ENCODE measurements around the gene SMIM5.

The SMIM5 gene

GRCh38 chr17:75642182-75642783 lies 9.0 kb downstream of the SMIM5 start:
- DNase-seq = no peak

GRCh38 chr17:75642784-75643642 lies 9.8 kb downstream of the SMIM5 start:
- no peak for DNase-seq

- no peak for DNase-seq
Observed at GRCh38 chr17:75643643-75644017, 10.4 kb downstream of the SMIM5 start.

- DNase-seq = no peak
Observed at GRCh38 chr17:75645501-75645888, 12.3 kb downstream of the SMIM5 start.

GRCh38 chr17:75645889-75646637 lies 12.8 kb downstream of the SMIM5 start:
- no peak for DNase-seq

- no peak for DNase-seq
Observed at GRCh38 chr17:75646638-75646992, 13.4 kb downstream of the SMIM5 start.

GRCh38 chr17:75647061-75647460 lies 13.8 kb downstream of the SMIM5 start:
- no peak for DNase-seq

GRCh38 chr17:75647921-75648320 lies 14.7 kb downstream of the SMIM5 start:
- no peak for DNase-seq

- DNase-seq = no peak
Observed at GRCh38 chr17:75649687-75650086, 16.5 kb downstream of the SMIM5 start.

GRCh38 chr17:75650874-75651273 lies 17.6 kb downstream of the SMIM5 start:
- no peak for DNase-seq

GRCh38 chr17:75652341-75652740 lies 19.1 kb downstream of the SMIM5 start:
- no peak for DNase-seq

- DNase-seq = peak; percentile 27
Observed at GRCh38 chr17:75652934-75653549, 19.8 kb downstream of the SMIM5 start.

GRCh38 chr17:75654176-75654575 lies 20.9 kb downstream of the SMIM5 start:
- DNase-seq = no peak

- no peak for DNase-seq
Observed at GRCh38 chr17:75658237-75658636, 25.0 kb downstream of the SMIM5 start.

- no peak for DNase-seq
Observed at GRCh38 chr17:75661531-75661930, 28.3 kb downstream of the SMIM5 start.

- no peak for DNase-seq
Observed at GRCh38 chr17:75662511-75662910, 29.3 kb downstream of the SMIM5 start.

GRCh38 chr17:75664099-75664549 lies 30.9 kb downstream of the SMIM5 start:
- no peak for DNase-seq

- DNase-seq = no peak
Observed at GRCh38 chr17:75665981-75666380, 32.7 kb downstream of the SMIM5 start.

- peak; percentile 98 for DNase-seq
Observed at GRCh38 chr17:75666959-75667790, 33.9 kb downstream of the SMIM5 start, which contains the start of the genes RECQL5 and SAP30BP. Gene RECQL5 (minus strand): TSS chr17:75667154. CDS start chr17:75666557, 597 bp downstream. Gene SAP30BP (plus strand): TSS chr17:75667338. CDS start chr17:75667373, 35 bp downstream.

GRCh38 chr17:75667825-75668224 lies 34.6 kb downstream of the SMIM5 start:
- DNase-seq = no peak

- DNase-seq = no peak
Observed at GRCh38 chr17:75668489-75668888, 35.3 kb downstream of the SMIM5 start.

- no peak for DNase-seq
Observed at GRCh38 chr17:75670868-75671267, 37.6 kb downstream of the SMIM5 start.

Measured in stimulated activated CD4-positive, alpha-beta T cell treated with anti-CD3 and anti-CD28 coated beads, Interleukin-1b, Interleukin-23, amount 100 ng/mL, for 48 hours (primary cell).